ENCODE measurements around the gene APCDD1L. TPM values are rescaled to one million over a fixed set of nuclear protein-coding genes. Genes with fewer than 3 reads are reported as not detected.

APCDD1L gene
- total and polyA plus RNA-seq, 2 of the 8 experiments (the other 6 are each of a cell fraction or from before 2014, with no cell fraction given) = 0.83 to 3.1 TPM

DNA sequence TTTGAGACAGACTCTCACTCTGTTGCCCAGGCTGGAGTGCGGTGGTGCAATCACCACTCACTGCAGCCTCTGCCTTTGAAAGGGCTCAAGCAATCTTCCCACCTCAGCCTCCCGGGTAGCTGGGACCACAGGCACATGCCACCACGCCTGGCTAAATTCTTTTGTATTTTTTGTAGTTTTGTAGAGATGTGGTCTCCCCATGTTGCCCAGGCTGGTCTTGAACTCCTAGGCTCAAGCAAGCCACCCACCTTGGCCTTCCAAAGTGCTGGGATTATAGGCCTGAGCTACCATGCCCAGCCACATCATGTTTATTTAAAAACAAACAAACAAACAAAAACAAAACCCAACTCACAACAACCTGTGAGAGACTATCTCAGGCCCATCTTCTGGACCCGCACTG is 29.7 kb upstream of the APCDD1L start:
- H3K18ac ChIP-seq (ENCODE audit: extremely low read depth, low read length) = no peak overlapping the region
- no peak overlapping the region for H4K91ac ChIP-seq (replicated peaks; ENCODE audit: insufficient read length, low read length)
- H3K4me1 ChIP-seq (replicated peaks in 1 of 4; ENCODE audit: control insufficient read depth in 3 of 4, insufficient read depth in 4 of 4, low read length in 3 of 4) = no peaks in the 10 kb centered on the region; a peak in 1 of 7 replicates
- no peak overlapping the region for H3K56ac ChIP-seq (replicated peaks; ENCODE audit: insufficient read length, low read depth, low read length)
- no peak overlapping the region for H3K4me3 ChIP-seq (ENCODE audit: extremely low read depth in 1 of 4, insufficient read depth in 2 of 4, low read depth in 3 of 4, low read length in 4 of 4)
- no peak overlapping the region for H2BK120ac ChIP-seq (replicated peaks; ENCODE audit: low read depth, low read length)
- FAIRE-seq = no peak
- H3K23me2 ChIP-seq (ENCODE audit: low read depth, low read length) = no peaks in the 10 kb centered on the region
- no peaks in the 10 kb centered on the region for H3K27me3 ChIP-seq (replicated peaks in 1 of 4; ENCODE audit: control insufficient read depth in 3 of 4, extremely low read depth in 1 of 4, insufficient read depth in 3 of 4, low read length in 3 of 4)
- H3K9ac ChIP-seq (replicated peaks in 1 of 4; ENCODE audit: extremely low read depth in 1 of 4, low read depth in 3 of 4, low read length in 3 of 4) = no peak overlapping the region
- WGBS, 2 experiments (ENCODE audit: extremely low coverage in 1 of 2, insufficient coverage in 1 of 2, insufficient read length in 1 of 2, insufficient replicate concordance in 2 of 2, low coverage in 1 of 2, low lambda C conversion rate in 2 of 2, missing lambda C conversion rate in 1 of 2) = 94% methylated on average over 4 of the region's 4 CpGs; no CpG with 5 or more reads in 1 of the 2 experiments
- no peak overlapping the region for H2AFZ ChIP-seq (ENCODE audit: low read length)
- H3K36me3 ChIP-seq (ENCODE audit: control insufficient read depth in 2 of 4, insufficient read depth in 4 of 4, low read length in 3 of 4) = no peaks in the 10 kb centered on the region
- H2BK20ac ChIP-seq (ENCODE audit: low read length) = no peak overlapping the region
- H2BK5ac ChIP-seq (ENCODE audit: low read depth, low read length) = no peak overlapping the region
- H3K4ac ChIP-seq (replicated peaks; ENCODE audit: insufficient read length, low read depth, low read length) = no peak overlapping the region
- H3K4me2 ChIP-seq (ENCODE audit: insufficient read depth in 1 of 2, low read depth in 2 of 2, low read length in 2 of 2) = no peak overlapping the region
- peak in 1 of 2 experiments; percentile 22 for DNase-seq (ENCODE audit: low read depth in 1 of 2, low spot score in 2 of 2)
- no peak overlapping the region for H2BK12ac ChIP-seq (ENCODE audit: low read depth, low read length)
- H4K8ac ChIP-seq (ENCODE audit: extremely low read depth, insufficient read depth, low read length) = no peak overlapping the region
- POLR2A ChIA-PET (ENCODE audit: partially characterized antibody) = interaction anchor here (1.7 kb wide), 1 partner anchor 8 kb away, joined by 3 read pairs; no protein-coding TSS in a partner anchor
- H4K5ac ChIP-seq (ENCODE audit: insufficient read length, low read depth, low read length) = no peak overlapping the region
- no peak overlapping the region for H2AK5ac ChIP-seq (ENCODE audit: low read depth, low read length)
- CTCF ChIA-PET (ENCODE audit: partially characterized antibody) = interaction anchor here (1.3 to 1.4 kb wide), 2 partner anchors 24 to 30 kb away, joined by 3 to 4 read pairs; no protein-coding TSS in a partner anchor
- H3K79me1 ChIP-seq (ENCODE audit: low read depth, low read length) = no peaks in the 10 kb centered on the region
- no peaks in the 10 kb centered on the region for H3K79me2 ChIP-seq (ENCODE audit: control insufficient read depth in 1 of 2, insufficient read depth in 2 of 2, low read length in 2 of 2)
- no peak overlapping the region for H3K23ac ChIP-seq (ENCODE audit: insufficient read length)
- no peak overlapping the region for H3K14ac ChIP-seq (ENCODE audit: insufficient read length)
- H3K9me3 ChIP-seq (ENCODE audit: insufficient read depth in 2 of 2, low read depth in 1 of 2, low read length in 1 of 2) = no peaks in the 10 kb centered on the region
- H2BK15ac ChIP-seq (ENCODE audit: low read length) = no peak overlapping the region
- H4K20me1 ChIP-seq (replicated peaks in 1 of 2; ENCODE audit: control insufficient read depth in 1 of 2, insufficient read depth in 2 of 2, low read length in 2 of 2) = no peaks in the 10 kb centered on the region
- no peak overlapping the region for H3K27ac ChIP-seq (ENCODE audit: low read depth, low read length)
- no peak for TF ChIP-seq CHD1 (IDR thresholded peaks at IDR 0.05; ENCODE audit: low read depth, low read length)
